ENCODE data around the gene EEPD1.

Gene EEPD1

GRCh38 chr7:36205803-36206202 lies 52.7 kb downstream of the EEPD1 start:
- in situ Hi-C loops (cut with MboI; ENCODE audit: low pct_unique_long_range_greater_than_20kb, low sequenced_read_pairs, unreplicated experiment): no loop called here
- no peak for DNase-seq (ENCODE audit: low spot score)
- no peak for TF ChIP-seq CTCF (IDR thresholded peaks at IDR 0.05; ENCODE audit: extremely low read depth, insufficient read depth, missing control alignments)

GRCh38 chr7:36207451-36208291 lies 54.6 kb downstream of the EEPD1 start:
- no peak for DNase-seq (ENCODE audit: low spot score)
- in situ Hi-C loops (cut with MboI; ENCODE audit: low pct_unique_long_range_greater_than_20kb, low sequenced_read_pairs, unreplicated experiment): no loop called here
- TF ChIP-seq CTCF (IDR thresholded peaks at IDR 0.05; ENCODE audit: extremely low read depth, insufficient read depth, missing control alignments): no peak

GRCh38 chr7:36208426-36208825 lies 55.4 kb downstream of the EEPD1 start:
- in situ Hi-C loops (cut with MboI; ENCODE audit: low pct_unique_long_range_greater_than_20kb, low sequenced_read_pairs, unreplicated experiment): no loop called here
- no peak for DNase-seq (ENCODE audit: low spot score)
- no peak for TF ChIP-seq CTCF (IDR thresholded peaks at IDR 0.05; ENCODE audit: extremely low read depth, insufficient read depth, missing control alignments)

GRCh38 chr7:36208997-36209813 lies 56.2 kb downstream of the EEPD1 start:
- TF ChIP-seq CTCF (IDR thresholded peaks at IDR 0.05; ENCODE audit: extremely low read depth, insufficient read depth, missing control alignments): no peak
- in situ Hi-C loops (cut with MboI; ENCODE audit: low pct_unique_long_range_greater_than_20kb, low sequenced_read_pairs, unreplicated experiment): no loop called here
- no peak for DNase-seq (ENCODE audit: low spot score)

- no peak for TF ChIP-seq CTCF (IDR thresholded peaks at IDR 0.05; ENCODE audit: extremely low read depth, insufficient read depth, missing control alignments)
- no peak for DNase-seq (ENCODE audit: low spot score)
- in situ Hi-C loops (cut with MboI; ENCODE audit: low pct_unique_long_range_greater_than_20kb, low sequenced_read_pairs, unreplicated experiment): no loop called here
Observed at GRCh38 chr7:36209814-36210183, 56.7 kb downstream of the EEPD1 start.

- in situ Hi-C loops (cut with MboI; ENCODE audit: low pct_unique_long_range_greater_than_20kb, low sequenced_read_pairs, unreplicated experiment): no loop called here
- no peak for DNase-seq (ENCODE audit: low spot score)
- TF ChIP-seq CTCF (IDR thresholded peaks at IDR 0.05; ENCODE audit: extremely low read depth, insufficient read depth, missing control alignments): no peak
Observed at GRCh38 chr7:36210291-36210922, 57.4 kb downstream of the EEPD1 start.
